HG03139 (cell line): ENCODE data around the gene PNPLA8.
A peak's percentile ranks its signal among the peaks of the same experiment; 100 is the strongest.
"Not testable (repeated sequence)": the region's sequence is repeated elsewhere in the genome, so short reads cannot be mapped to it uniquely, and the experiment has no call there.

Source experiments
- ATAC-seq: cut with Tn5 transposase; IDR thresholded peaks from one replicate; pipeline ENCODE4 v1.9.1; 2021; ENCODE audit not compliant: unreplicated experiment

PNPLA8 gene

DNA sequence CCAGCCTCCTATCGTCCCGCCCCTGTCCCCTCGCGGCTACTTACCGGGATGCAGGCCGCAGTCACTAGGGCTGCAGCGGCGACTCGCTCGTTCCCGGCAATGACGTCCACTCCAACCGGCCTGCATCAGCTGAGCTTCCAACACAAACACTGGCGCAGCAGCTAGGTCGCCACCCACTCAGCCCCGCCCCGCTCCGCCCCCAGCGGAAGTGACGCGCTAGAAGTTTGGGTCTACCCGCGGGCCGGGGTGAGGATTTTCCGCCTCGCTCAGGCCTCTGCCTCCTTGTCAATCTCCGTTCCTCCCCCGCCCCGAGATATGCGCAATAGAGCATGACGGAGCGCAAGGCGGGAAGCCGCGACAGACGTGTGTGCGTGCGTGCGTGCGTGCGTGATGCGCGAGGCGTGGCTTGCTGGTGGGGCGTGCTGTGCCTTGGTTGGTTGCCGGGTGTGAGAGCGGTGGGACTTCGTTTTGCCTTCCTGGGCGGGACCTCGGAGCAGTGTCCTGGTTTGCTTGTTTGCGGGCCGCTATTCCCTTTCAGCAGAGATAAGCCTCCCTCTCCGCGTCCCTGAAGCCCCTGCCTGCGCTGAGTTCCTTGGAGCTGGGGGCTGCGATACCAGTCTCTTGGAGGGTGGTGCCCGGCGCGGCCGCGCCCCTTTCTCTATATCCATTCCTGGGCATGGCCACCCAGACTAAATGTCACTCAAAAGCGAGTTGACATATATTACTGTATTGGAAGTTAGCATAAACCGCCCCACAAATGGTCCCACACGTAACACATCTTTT, at the start of gene PNPLA8:
PNPLA8 (minus strand) TSS at position 151 of the 783 bp plus-strand sequence. CDS start 10,644 bp downstream, outside the sequence.
- peak; percentile 92 for ATAC-seq

- ATAC-seq: no peak
Measured at GRCh38 chr7:108575156-108575555, 49.2 kb upstream of the PNPLA8 start.

GRCh38 chr7:108572480-108572879, 46.5 kb upstream of the PNPLA8 start:
- ATAC-seq: no peak

GRCh38 chr7:108570146-108570755, 44.3 kb upstream of the PNPLA8 start:
- peak; percentile 16 for ATAC-seq

DNA sequence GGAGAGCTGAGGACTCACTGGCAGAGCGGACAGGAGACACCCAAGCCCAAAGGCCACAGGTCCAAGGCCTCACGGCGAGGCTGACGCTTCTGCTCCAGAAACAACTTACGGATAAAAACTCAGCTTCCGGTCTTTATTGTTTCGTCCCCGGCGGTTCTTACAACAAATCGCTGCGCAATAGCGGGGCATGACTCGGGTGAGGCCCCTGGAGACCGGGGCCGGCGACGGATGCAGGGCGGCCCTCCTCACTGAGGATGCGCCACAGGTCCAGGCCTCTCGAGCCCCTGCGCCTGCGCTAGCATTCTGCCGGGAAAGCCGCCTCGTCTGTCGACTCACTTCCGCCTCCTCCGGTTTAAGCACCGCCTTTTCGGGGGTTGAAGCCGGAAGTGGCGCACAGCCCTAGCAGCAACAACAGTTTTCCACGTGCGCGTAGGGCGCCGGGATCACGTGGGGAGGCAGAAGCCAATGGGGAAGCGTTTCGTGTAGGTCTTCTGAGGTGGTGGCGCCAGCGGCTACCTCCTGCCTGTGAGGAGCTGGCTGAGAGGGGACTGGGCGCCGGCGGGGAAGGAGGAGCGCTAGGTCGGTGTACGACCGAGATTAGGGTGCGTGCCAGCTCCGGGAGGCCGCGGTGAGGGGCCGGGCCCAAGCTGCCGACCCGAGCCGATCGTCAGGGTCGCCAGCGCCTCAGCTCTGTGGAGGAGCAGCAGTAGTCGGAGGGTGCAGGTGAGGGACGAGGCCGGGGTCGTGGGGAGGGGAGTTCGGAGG, 43.6 kb upstream of the PNPLA8 start, which contains the start of the genes DNAJB9 and THAP5:
DNAJB9 (plus strand) TSS at position 494 of the 765 bp plus-strand sequence. CDS start 1,853 bp downstream, outside the sequence.
THAP5 (minus strand) TSS at position 326 of the 765 bp plus-strand sequence; CDS start at position 189, 137 bp downstream.
- peak; percentile 95 for ATAC-seq

- ATAC-seq: no peak
Measured at GRCh38 chr7:108568801-108569380, 43.0 kb upstream of the PNPLA8 start.

GRCh38 chr7:108565987-108566386, 40.1 kb upstream of the PNPLA8 start:
- ATAC-seq: no peak

- no peak for ATAC-seq
Measured at GRCh38 chr7:108561047-108561619, 35.2 kb upstream of the PNPLA8 start.

GRCh38 chr7:108559253-108559652, 33.3 kb upstream of the PNPLA8 start:
- ATAC-seq: no peak

GRCh38 chr7:108557617-108558016, 31.7 kb upstream of the PNPLA8 start:
- ATAC-seq: no peak

DNA sequence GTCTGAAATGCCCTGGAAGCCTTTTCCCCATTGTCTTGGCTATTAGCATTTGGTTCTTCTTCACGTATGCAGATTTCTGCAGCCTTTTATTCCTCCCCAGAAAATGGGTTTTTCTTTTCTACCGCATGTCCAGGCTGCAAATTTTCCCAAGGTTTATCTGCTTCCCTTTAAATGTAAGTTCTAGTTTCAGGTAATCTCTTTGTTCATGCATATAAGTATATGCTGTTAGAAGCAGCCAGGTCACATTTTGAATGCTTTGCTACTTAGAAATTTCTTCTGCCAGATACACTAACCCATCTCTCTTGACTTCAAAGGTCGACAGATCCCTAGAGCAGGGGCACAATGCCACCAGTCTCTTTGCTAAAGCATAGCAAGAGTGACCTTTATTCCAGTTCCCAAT, 31.3 kb upstream of the PNPLA8 start:
- ATAC-seq: no peak

DNA sequence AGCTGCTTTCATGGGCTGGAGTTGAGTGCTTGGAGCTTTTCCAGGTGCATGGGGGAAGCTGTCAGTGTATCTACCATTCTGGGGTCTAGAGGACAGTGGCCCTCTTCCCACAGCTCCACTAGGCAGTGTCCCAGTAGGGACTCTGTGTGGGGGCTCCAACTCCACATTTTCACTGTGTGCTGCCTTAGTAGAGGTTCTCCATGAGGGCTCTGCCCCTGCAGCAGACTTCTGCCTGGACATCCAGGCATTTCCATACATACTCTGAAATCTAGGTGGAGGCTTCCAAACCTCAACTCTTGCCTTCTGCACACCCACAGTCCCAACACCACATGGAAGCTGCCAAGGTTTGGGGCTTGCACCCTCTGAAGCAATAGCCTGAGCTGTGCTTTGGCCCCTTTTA, 30.7 kb upstream of the PNPLA8 start:
- not testable (repeated sequence) for ATAC-seq

- not testable (repeated sequence) for ATAC-seq
Measured at GRCh38 chr7:108548141-108548896, 22.4 kb upstream of the PNPLA8 start.

DNA sequence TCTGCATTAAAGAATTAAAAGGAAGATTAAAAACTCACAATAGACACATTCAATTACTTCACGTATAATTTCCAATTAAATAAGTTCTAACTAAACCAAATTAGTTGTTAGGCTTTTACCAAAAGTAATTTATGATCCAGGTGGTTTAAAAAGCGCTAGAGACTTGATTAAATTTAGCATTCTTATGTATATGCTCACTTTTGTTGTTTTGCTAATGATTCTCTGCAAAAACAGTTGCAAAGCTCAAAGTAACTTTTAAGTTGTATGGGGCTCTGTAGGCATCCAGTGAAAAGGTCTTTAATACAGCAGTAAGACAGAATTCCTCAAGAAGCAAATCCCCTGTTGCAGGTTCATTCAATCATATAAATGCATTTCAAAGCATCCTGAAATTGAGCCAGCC, 15.5 kb upstream of the PNPLA8 start:
- no peak for ATAC-seq

DNA sequence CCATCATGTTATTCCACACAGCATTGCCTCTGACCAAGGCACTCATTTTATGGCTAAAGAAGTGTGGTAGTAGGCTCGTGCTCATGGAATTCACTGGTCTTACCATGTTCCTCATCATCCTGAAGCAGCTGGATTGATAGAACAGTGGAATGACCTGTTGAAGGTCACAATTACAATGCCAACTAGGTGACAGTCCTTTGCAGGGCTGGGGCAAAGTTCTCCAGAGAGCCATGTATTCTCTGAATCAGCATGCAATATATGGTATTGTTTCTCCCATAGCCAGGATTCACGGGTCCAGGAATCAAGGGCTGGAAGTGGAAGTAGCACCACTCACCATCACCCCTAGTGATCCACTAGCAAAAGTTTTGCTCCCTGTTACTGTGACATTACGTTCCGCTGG, 12.8 kb upstream of the PNPLA8 start:
- not testable (repeated sequence) for ATAC-seq

DNA sequence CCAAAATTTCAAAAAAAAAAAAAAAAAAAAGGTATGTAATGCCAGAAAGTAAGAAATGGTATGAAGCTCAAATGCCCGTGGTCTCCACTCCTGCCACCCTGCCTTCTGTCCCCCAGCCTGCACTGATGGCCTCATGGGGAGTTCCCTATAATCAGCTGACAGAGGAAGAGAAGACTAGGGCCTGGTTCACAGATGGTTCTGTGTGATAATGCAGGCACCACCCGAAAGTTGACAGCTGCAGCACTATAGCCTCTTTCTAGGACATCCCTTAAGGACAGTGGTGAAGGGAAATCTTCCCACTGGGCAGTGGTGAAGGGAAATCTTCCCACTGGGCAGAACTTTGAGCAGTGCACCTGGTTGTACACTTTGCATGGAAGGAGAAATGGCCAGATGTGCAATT, 12.3 kb upstream of the PNPLA8 start:
- not testable (repeated sequence) for ATAC-seq

- no peak for ATAC-seq
Measured at GRCh38 chr7:108537229-108537628, 11.3 kb upstream of the PNPLA8 start.

DNA sequence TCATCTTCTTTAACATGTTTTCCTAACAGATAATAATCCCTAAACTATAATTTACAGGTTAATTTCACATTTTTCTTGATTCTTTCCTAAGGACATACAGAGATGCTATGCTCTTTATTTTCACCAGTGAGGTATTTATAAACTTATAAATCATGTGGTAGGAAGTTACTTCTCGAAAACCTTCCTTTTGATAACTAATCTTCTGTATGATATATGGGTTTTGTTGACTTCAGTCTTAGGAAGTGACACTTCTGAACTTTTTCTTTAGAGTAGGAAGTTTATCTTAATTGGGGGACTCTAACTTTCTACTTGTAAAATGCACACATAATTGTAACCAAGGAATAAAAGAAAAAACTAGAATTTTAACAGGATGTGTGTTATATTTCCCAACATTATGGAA, 9.8 kb upstream of the PNPLA8 start:
- ATAC-seq: no peak

- ATAC-seq: no peak
Measured at GRCh38 chr7:108535257-108535656, 9.3 kb upstream of the PNPLA8 start.

DNA sequence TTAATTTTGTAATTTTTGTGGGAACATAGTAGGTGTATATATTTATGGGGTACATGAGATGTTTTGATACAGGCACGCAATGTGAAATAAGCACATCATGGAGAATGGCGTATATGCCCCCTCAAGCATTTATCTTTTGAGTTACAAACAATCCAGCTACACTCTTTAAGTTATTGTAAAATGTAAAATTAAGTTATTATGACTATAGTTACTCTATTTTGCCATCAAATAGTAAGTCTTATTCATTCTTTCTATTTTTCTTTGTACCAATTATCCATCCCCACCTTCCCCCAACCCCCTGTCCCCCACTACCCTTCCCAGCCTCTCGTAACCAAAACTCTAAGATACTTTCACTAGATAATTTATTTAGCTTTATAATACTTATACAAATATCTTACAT, 7.8 kb upstream of the PNPLA8 start:
- no peak for ATAC-seq
